ENCODE data around the gene VPS25.

DNA sequence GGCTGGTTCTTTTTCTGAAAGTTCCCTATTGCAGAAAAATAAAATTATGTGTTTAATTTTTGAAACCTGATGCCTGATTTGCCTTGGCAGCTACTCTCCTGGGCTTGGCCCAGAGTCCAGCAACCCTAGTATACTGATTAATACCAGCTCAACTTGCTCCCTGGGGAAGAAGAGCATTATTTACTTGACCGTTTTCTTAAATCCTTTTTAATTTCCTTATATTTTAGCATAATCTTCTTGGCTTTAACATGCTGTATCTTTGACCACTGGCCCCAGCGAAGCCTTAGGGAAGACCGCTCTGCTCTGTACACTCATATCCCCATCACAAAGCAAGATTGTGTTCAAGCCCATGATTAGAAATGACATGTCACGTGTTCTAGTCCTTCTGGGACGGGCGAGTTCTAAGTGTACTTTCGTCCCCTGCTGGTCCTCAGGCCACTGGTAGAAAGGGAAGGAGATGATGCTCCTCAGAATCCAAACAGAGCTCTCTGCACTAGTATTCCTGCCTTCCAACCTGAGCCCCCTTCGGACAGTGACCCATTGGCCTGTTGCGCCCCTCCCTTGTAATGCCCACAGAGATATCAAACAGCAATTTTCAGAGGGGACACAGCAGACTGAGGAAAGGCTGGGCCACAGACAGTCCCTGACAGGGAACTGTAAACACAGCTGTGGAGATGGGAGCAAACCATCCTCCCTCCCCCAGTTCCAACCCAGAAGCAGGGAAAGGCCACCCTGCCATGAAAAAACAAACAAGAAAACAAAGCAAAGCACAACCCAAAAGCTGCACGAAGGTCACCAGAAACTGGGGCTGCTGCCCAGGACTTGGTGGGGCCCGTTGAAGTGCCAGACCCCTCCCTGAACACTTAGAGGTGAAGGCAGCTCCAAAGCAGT, 24.1 kb upstream of the VPS25 start:
- TF ChIP-seq, protein P1, sequence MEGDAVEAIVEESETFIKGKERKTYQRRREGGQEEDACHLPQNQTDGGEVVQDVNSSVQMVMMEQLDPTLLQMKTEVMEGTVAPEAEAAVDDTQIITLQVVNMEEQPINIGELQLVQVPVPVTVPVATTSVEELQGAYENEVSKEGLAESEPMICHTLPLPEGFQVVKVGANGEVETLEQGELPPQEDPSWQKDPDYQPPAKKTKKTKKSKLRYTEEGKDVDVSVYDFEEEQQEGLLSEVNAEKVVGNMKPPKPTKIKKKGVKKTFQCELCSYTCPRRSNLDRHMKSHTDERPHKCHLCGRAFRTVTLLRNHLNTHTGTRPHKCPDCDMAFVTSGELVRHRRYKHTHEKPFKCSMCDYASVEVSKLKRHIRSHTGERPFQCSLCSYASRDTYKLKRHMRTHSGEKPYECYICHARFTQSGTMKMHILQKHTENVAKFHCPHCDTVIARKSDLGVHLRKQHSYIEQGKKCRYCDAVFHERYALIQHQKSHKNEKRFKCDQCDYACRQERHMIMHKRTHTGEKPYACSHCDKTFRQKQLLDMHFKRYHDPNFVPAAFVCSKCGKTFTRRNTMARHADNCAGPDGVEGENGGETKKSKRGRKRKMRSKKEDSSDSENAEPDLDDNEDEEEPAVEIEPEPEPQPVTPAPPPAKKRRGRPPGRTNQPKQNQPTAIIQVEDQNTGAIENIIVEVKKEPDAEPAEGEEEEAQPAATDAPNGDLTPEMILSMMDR (IDR thresholded peaks at IDR 0.05) = no peak
- no peak for TF ChIP-seq POLR2A (IDR thresholded peaks at IDR 0.05)
